Measurements from ENCODE around the gene OR10V1.
A peak's percentile ranks its signal among the peaks of the same experiment; 100 is the strongest.
"Not testable (repeated sequence)": the region's sequence is repeated elsewhere in the genome, so short reads cannot be mapped to it uniquely, and the experiment has no call there.

The OR10V1 gene

GRCh38 chr11:59707371-59707770 lies 6.3 kb downstream of the OR10V1 start:
- DNase-seq: no peak

- no peak for DNase-seq
Measured at GRCh38 chr11:59706518-59707285, 6.9 kb downstream of the OR10V1 start.

- DNase-seq: no peak
Measured at GRCh38 chr11:59705294-59705693, 8.4 kb downstream of the OR10V1 start.

GRCh38 chr11:59703515-59703914 lies 10.1 kb downstream of the OR10V1 start:
- not testable (repeated sequence) for DNase-seq

- not testable (repeated sequence) for DNase-seq
Measured at GRCh38 chr11:59700157-59700556, 13.5 kb downstream of the OR10V1 start.

- no peak for DNase-seq
Measured at GRCh38 chr11:59698506-59698905, 15.1 kb downstream of the OR10V1 start.

- no peak for DNase-seq
Measured at GRCh38 chr11:59692915-59693314, 20.7 kb downstream of the OR10V1 start.

GRCh38 chr11:59691156-59691555 lies 22.5 kb downstream of the OR10V1 start:
- no peak for DNase-seq

GRCh38 chr11:59689015-59689414 lies 24.6 kb downstream of the OR10V1 start:
- DNase-seq: no peak

GRCh38 chr11:59681260-59681725 lies 32.4 kb downstream of the OR10V1 start:
- DNase-seq: not testable (repeated sequence)

- peak; percentile 29 for DNase-seq
Measured at GRCh38 chr11:59680287-59681154, 33.1 kb downstream of the OR10V1 start.

- DNase-seq: no peak
Measured at GRCh38 chr11:59679347-59679746, 34.3 kb downstream of the OR10V1 start.

- DNase-seq: no peak
Measured at GRCh38 chr11:59678813-59679165, 34.9 kb downstream of the OR10V1 start.

- no peak for DNase-seq
Measured at GRCh38 chr11:59678118-59678812, 35.4 kb downstream of the OR10V1 start.

- no peak for DNase-seq
Measured at GRCh38 chr11:59676205-59676604, 37.4 kb downstream of the OR10V1 start.

GRCh38 chr11:59674291-59674690 lies 39.4 kb downstream of the OR10V1 start:
- no peak for DNase-seq

GRCh38 chr11:59673291-59673690 lies 40.4 kb downstream of the OR10V1 start:
- no peak for DNase-seq

- DNase-seq: no peak
Measured at GRCh38 chr11:59671471-59671870, 42.2 kb downstream of the OR10V1 start.

GRCh38 chr11:59669611-59670009 lies 44.0 kb downstream of the OR10V1 start:
- no peak for DNase-seq

GRCh38 chr11:59668950-59669610 lies 44.6 kb downstream of the OR10V1 start, which contains the start of gene PATL1:
PATL1 (minus strand) TSS chr11:59669037; CDS start chr11:59668895, 142 bp downstream.
- peak; percentile 85 for DNase-seq

GRCh38 chr11:59668188-59668949 lies 45.3 kb downstream of the OR10V1 start:
- DNase-seq: no peak

- DNase-seq: no peak
Measured at GRCh38 chr11:59667812-59668187, 45.8 kb downstream of the OR10V1 start.

Measured in NCI-H2029 treated with DMSO at 0.1 percent for 48 hours (cell line).